Smooth muscle cell (in vitro differentiated cells): ENCODE results near the gene SERP2. TPM values are rescaled to one million over a fixed set of nuclear protein-coding genes. Genes with fewer than 3 reads are reported as not detected.

Experiments
- DNase-seq: peaks from one replicate; lab custom pipeline; 2025; ENCODE audit not compliant: unreplicated experiment; lab: John Stamatoyannopoulos, UW
- H2AFZ ChIP-seq: fragments of 200-600 bp; sonication (generic); 2 replicates; pipeline ENCODE4 v1.6.0; 2016; ENCODE audit warnings: antibody characterized with exemption, low read depth, mild to moderate bottlenecking
- H3F3A ChIP-seq: fragments of 200-600 bp; sonication (generic); 2 replicates; pipeline ENCODE4 v1.6.0; 2017; ENCODE audit warnings: antibody characterized with exemption, low read depth
- H3K27ac ChIP-seq: fragments of 200-600 bp; sonication (generic); 2 replicates; pipeline ENCODE4 v1.5.1; 2016; ENCODE audit warnings: low read depth, mild to moderate bottlenecking
- H3K27me3 ChIP-seq: fragments of 200-600 bp; sonication (generic); 2 replicates; pipeline ENCODE4 v1.6.1; 2016; ENCODE audit warnings: low read depth, mild to moderate bottlenecking
- H3K36me3 ChIP-seq: fragments of 200-600 bp; sonication (generic); 2 replicates; pipeline ENCODE4 v1.5.1; 2016; ENCODE audit warnings: low read depth
- H3K4me1 ChIP-seq: fragments of 200-600 bp; sonication (generic); 2 replicates; pipeline ENCODE4 v1.5.1; 2016; ENCODE audit warnings: low read depth
- H3K4me2 ChIP-seq: fragments of 200-600 bp; sonication (generic); 2 replicates; pipeline ENCODE4 v1.6.0; 2016; ENCODE audit warnings: mild to moderate bottlenecking
- H3K4me3 ChIP-seq: fragments of 200-600 bp; sonication (generic); 2 replicates; pipeline ENCODE4 v1.5.1; 2016; ENCODE audit warnings: mild to moderate bottlenecking
- H3K79me2 ChIP-seq: fragments of 200-600 bp; sonication (generic); 2 replicates; pipeline ENCODE4 v1.6.0; 2016; ENCODE audit warnings: low read depth, mild to moderate bottlenecking
- H3K9ac ChIP-seq: fragments of 200-600 bp; sonication (generic); 2 replicates; pipeline ENCODE4 v1.6.0; 2016; ENCODE audit warnings: low read depth
- H3K9me3 ChIP-seq: fragments of 200-600 bp; sonication (generic); replicated peaks from 2 replicates; pipeline ENCODE4 v1.5.1; 2016; ENCODE audit warnings: low read depth
- H4K20me1 ChIP-seq: fragments of 200-600 bp; sonication (generic); 2 replicates; pipeline ENCODE4 v1.6.0; 2016; ENCODE audit warnings: low read depth
- WGBS: methylation state at CpG from one replicate; pipeline ENCODE4 v1.1.7; 2016; ENCODE audit warnings: low lambda C conversion rate; 5-methylcytosine and 5-hydroxymethylcytosine counted together
- polyA plus RNA-seq: library from polyadenylated mRNA; unstranded; fragments of >200 nt; fragmentation: Nextera tagmentation; extraction: Ambion mirVana; gene quantifications from 2 replicates; pipeline ENCODE4 v1.2.1, GENCODE V29; 2016
- total RNA-seq: library from RNA; depleted of rRNA; stranded (reverse); fragments of >200 nt; gene quantifications from 2 replicates; pipeline ENCODE4 v1.2.3, GENCODE V29; 2014
- TF ChIP-seq, protein P1 (sequence below): fragments of 200-600 bp; sonication (generic); IDR thresholded peaks from 2 replicates; pipeline ENCODE4 v1.5.1; 2017; ENCODE audit warnings: borderline replicate concordance, mild to moderate bottlenecking, antibody characterized with exemption; ENCODE audit not compliant: insufficient read depth, poor library complexity, severe bottlenecking

Gene SERP2
- total and polyA plus RNA-seq, 2 experiments from 2014 or later, result 1.8 to 2.1 TPM

DNA sequence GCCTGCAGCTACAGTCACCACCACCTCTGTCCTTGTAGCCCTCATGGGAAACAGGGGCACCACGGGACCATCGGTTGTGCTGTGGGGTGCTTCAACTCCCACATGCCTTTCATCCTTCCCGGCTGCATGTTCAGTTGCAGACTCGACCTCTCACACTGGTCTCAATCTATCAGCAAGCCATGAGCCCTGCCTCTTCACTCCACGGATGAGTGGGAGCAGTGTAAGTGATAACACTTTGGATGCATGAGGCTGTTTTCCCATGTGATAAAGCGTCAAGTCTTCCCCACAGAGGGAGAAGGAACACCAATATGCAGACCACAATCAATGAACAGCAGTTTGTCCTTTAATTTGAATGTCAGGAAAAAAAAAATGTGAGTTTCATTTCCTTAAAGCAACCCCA lies 12.2 kb downstream of the SERP2 start:
- H3K36me3 ChIP-seq, result no peaks in the 10 kb centered on the region
- no peak overlapping the region for H3K27ac ChIP-seq
- TF ChIP-seq, protein P1, sequence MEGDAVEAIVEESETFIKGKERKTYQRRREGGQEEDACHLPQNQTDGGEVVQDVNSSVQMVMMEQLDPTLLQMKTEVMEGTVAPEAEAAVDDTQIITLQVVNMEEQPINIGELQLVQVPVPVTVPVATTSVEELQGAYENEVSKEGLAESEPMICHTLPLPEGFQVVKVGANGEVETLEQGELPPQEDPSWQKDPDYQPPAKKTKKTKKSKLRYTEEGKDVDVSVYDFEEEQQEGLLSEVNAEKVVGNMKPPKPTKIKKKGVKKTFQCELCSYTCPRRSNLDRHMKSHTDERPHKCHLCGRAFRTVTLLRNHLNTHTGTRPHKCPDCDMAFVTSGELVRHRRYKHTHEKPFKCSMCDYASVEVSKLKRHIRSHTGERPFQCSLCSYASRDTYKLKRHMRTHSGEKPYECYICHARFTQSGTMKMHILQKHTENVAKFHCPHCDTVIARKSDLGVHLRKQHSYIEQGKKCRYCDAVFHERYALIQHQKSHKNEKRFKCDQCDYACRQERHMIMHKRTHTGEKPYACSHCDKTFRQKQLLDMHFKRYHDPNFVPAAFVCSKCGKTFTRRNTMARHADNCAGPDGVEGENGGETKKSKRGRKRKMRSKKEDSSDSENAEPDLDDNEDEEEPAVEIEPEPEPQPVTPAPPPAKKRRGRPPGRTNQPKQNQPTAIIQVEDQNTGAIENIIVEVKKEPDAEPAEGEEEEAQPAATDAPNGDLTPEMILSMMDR, result no peak
- no peaks in the 10 kb centered on the region for H4K20me1 ChIP-seq
- peaks cover 30% of the 10 kb centered on the region for H3K4me1 ChIP-seq
- H2AFZ ChIP-seq, result no peak overlapping the region
- no peak overlapping the region for H3K9ac ChIP-seq
- no peaks in the 10 kb centered on the region for H3K27me3 ChIP-seq
- H3K9me3 ChIP-seq, result no peaks in the 10 kb centered on the region
- no peak for DNase-seq
- peak overlapping the region; percentile 51 for H3K4me2 ChIP-seq
- no peaks in the 10 kb centered on the region for H3K79me2 ChIP-seq
- H3F3A ChIP-seq, result peaks cover 17% of the 10 kb centered on the region
- no peak overlapping the region for H3K4me3 ChIP-seq
- WGBS, result 21% methylated on average over 6 of the region's 6 CpGs

DNA sequence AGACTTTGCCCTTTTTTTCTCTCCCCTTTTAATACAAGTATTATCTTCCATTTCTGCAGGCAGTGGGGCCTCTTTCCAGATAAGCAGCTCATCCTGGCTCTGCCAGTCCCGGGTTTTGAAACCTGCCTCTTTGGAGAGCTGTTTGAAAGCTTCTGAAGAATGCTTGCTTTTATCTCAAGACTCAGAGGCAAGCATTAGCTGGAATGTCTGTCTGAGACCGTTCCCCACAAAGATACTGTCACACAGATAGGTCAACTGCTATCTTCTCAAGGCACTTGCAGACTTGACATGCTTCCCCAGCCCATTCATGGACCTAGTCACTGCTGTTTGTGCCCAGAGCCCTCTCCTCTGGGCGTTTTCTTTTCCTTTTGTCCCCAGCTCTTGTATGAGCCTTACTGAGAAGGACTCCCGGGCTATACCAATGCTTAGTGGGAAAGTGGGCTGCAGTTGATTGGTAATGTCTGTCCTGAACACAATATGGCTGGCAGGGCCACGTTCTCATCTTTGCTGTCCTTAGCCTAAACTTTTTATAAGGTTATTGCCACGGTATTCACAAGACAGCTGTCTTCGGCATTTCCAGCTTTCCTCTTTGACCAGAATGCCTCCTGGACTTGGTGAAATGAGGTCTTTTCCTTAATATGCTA lies 13.4 kb downstream of the SERP2 start:
- no peaks in the 10 kb centered on the region for H3K27me3 ChIP-seq
- H3F3A ChIP-seq, result peaks cover 17% of the 10 kb centered on the region
- H2AFZ ChIP-seq, result peak overlapping the region; percentile 20
- no peak overlapping the region for H3K4me3 ChIP-seq
- no peaks in the 10 kb centered on the region for H3K9me3 ChIP-seq
- TF ChIP-seq, protein P1, result no peak
- 37% methylated on average over 7 of the region's 7 CpGs for WGBS
- DNase-seq, result no peak
- no peaks in the 10 kb centered on the region for H3K36me3 ChIP-seq
- H4K20me1 ChIP-seq, result no peaks in the 10 kb centered on the region
- peaks cover 30% of the 10 kb centered on the region for H3K4me1 ChIP-seq
- H3K79me2 ChIP-seq, result no peaks in the 10 kb centered on the region
- peak overlapping the region; percentile 51 for H3K4me2 ChIP-seq
- no peak overlapping the region for H3K9ac ChIP-seq
- peak overlapping the region; percentile 49 for H3K27ac ChIP-seq

DNA sequence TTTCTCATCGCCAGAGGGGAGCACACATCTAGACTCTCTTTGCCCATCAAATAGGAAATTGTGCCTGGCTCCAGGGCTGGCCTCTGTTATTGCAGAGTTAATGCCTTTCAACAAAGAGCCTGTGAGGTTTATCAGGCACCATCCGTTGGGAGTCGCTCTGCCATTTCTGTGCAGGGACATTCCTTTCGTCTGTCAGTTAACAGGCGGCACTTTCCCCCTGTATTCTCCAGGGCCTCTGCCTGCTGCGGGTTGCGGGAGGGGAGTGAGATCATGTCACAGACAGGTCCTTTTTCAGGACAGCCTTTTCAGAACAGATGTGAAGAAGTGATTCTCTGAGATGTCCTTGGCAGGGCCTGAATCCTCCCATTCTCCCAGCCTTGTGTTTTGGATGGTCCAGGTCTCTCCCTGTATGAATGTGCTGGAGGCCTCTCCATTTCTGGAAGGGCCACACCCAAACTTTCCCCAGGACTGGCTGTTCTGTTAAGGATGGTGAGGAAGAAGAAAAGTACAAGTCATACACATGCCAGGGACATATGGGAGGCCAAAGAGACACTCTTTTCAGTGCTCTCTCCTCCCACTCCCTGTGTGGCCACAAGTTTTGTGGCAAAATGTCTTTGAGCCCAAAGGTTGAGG lies 14.9 kb downstream of the SERP2 start:
- DNase-seq, result no peak
- Histone ChIP-seq H3K27ac (no peak overlapping the region), H3K9ac (no peak overlapping the region), H3F3A (peaks cover 17% of the 10 kb centered on the region), H3K4me2 (no peak overlapping the region), H3K27me3 (no peaks in the 10 kb centered on the region), H3K36me3 (no peaks in the 10 kb centered on the region), H2AFZ (no peak overlapping the region), H4K20me1 (no peaks in the 10 kb centered on the region), H3K4me1 (peaks cover 30% of the 10 kb centered on the region), H3K4me3 (no peak overlapping the region), H3K9me3 (no peaks in the 10 kb centered on the region), H3K79me2 (no peaks in the 10 kb centered on the region)
- TF ChIP-seq, protein P1, result no peak
- 14% methylated on average over 7 of the region's 7 CpGs for WGBS

DNA sequence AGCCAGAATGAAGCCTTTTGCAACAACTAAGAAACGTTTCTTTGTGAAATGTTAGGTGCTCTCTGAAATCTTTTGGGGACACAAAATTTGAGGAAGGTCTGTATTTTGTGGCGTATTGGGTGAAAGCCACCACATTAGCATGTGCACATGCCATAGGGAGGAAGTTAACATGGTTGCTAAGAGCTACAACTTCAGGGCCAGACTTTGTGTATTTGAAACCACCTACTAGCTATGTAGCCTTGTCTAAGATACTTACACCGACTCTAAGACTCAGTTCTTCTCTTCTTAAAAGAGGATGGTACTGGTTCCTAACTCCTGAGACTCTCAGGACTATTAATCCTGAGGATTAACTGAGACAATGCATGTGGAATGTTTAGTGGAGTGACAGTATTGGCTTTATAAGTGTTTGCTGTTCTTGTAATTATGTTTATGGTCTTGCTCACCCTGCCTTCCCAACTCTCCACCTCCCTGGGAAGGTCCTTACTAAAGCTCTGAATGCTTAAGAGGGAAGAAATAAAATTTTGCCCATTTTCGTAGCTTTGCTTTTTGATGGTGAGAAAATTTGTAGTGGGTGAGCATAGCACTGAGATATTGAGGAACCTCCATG lies 15.5 kb downstream of the SERP2 start:
- H4K20me1 ChIP-seq, result no peaks in the 10 kb centered on the region
- H3K36me3 ChIP-seq, result no peaks in the 10 kb centered on the region
- no peak overlapping the region for H2AFZ ChIP-seq
- no peaks in the 10 kb centered on the region for H3K27me3 ChIP-seq
- no peak for DNase-seq
- no peak overlapping the region for H3K4me2 ChIP-seq
- peaks cover 17% of the 10 kb centered on the region for H3F3A ChIP-seq
- no peak overlapping the region for H3K9ac ChIP-seq
- no peaks in the 10 kb centered on the region for H3K79me2 ChIP-seq
- no peak overlapping the region for H3K4me3 ChIP-seq
- no peak overlapping the region for H3K27ac ChIP-seq
- H3K4me1 ChIP-seq, result peaks cover 30% of the 10 kb centered on the region
- WGBS, result 77% methylated on average over 4 of the region's 4 CpGs
- TF ChIP-seq, protein P1, result no peak
- no peaks in the 10 kb centered on the region for H3K9me3 ChIP-seq
